ENCODE results near the gene PTPN14.
"Not testable (repeated sequence)": the region's sequence is repeated elsewhere in the genome, so short reads cannot be mapped to it uniquely, and the experiment has no call there.

The PTPN14 gene

DNA sequence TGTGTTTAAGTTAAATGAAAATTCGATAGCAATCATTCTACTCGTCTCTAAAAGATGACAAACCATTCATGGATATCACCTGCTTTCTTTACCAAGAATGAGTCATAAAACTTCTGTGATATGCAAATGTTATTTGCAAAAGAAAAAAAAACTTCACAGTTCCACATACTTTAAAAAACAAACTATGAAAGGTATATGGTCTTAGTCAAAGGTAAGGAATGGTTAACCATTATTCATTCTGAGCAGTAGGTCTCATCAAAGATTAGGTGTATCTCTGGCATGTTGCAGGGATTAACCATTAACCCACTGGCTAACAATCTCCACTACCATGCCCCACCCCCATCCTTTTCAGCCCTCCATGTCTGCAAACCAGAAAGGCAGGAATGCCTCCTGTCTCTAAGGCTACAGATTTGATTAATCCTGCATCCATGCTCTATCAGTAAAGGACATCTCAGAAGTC, 44.4 kb downstream of the PTPN14 start:
- DNase-seq: peak; percentile 36

DNA sequence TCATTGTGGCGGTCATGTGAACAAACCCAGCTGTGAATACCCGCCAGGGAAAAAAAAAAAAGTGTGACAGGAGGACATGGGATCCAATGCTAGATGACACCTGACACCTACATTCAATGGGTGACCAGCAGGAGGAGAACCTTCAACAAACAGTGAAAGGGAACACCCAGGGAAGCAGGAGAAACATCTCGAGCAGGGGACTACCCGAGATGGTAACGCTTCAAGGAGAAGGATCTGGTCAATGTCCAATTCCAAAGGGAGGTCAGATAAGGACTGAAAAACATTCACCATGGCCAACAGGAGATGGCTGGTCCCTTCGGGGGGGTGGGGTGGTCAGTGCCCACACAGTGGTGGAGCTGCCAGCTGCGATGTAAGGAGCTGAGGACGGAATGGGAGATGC, 46.3 kb downstream of the PTPN14 start:
- no peak for DNase-seq

GRCh38 chr1:214504330-214504729, 47.1 kb downstream of the PTPN14 start:
- DNase-seq: no peak

GRCh38 chr1:214503553-214503952, 47.8 kb downstream of the PTPN14 start:
- no peak for DNase-seq

GRCh38 chr1:214500340-214501055, 50.9 kb downstream of the PTPN14 start:
- DNase-seq: no peak

- DNase-seq: no peak
Measured at GRCh38 chr1:214499732-214500131, 51.7 kb downstream of the PTPN14 start.

DNA sequence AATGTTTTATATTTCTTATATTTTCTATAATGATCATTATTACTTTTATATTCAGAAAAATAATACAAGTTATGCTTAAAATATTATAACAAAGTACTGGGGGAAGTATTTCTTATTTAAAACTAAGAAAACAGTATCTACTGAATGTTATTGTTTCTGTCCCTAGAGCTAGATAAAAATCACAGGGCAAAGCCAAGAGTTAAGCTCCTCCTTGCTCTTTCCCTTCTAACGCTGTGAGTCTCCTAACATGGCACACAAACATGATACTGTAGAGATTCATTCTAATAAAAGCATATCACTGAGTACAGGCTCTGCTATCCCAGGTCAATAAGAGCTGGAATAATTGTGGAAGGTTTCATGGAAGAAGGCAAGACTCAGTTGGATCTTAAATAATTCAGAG, 53.4 kb downstream of the PTPN14 start:
- DNase-seq: no peak

DNA sequence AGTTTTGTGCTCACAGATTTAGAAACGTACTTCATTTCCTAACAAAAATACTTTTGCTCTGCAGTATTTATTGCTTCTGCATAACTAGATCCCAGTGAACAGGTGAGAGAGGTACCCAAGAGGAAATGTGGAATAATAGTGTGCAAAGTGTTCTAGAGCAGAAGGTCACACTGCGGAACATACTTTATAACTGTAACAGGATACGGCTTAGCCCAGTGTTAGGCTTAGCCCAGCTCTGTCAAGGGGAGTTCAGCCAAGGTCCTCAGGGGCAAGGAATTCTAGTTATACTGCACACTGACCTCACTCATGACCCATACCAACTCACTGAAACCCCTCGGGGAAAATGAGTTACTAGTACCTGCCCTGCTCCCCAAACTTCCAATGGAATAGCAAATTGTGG, 55.3 kb downstream of the PTPN14 start:
- DNase-seq: no peak

DNA sequence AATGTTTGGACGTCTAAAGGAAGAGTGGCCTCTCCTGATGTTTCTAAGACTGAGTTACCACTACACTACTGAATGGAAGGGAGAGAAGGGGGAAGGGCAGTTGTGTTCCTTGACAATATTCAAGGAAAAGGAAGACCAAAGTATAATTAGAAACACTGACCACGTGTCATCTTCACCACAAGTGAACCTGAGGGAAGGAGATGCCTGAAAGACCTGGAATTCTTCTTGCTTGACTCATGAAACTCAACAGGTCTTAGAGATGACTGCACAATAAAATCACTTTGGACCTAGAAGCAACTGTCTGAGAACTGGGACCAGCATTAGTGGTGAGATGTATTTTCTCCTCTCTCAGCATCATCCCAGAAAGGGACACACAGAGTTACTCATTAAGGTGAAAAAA, 56.7 kb downstream of the PTPN14 start:
- no peak for DNase-seq

DNA sequence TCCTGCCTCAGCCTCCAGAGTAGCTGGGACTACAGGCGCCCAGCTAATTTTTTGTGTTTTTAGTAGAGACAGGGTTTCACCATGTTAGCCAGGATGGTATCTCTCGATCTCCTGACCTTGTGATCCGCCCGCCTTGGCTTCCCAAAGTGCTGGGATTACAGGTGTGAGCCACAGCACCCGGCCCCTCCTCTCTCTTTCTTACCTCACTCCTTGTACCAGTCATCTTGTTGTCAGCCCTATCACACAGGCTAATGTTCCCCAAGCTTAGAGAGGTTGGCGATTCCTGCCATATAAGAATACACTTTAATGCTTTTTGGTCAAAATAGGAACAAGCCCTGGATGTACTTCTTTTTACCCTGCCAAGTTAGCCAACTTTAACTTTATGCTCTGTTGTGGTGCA, 57.2 kb downstream of the PTPN14 start:
- DNase-seq: not testable (repeated sequence)

GRCh38 chr1:214493126-214493796, 58.1 kb downstream of the PTPN14 start:
- no peak for DNase-seq

- no peak for DNase-seq
Measured at GRCh38 chr1:214492401-214493075, 58.9 kb downstream of the PTPN14 start.

DNA sequence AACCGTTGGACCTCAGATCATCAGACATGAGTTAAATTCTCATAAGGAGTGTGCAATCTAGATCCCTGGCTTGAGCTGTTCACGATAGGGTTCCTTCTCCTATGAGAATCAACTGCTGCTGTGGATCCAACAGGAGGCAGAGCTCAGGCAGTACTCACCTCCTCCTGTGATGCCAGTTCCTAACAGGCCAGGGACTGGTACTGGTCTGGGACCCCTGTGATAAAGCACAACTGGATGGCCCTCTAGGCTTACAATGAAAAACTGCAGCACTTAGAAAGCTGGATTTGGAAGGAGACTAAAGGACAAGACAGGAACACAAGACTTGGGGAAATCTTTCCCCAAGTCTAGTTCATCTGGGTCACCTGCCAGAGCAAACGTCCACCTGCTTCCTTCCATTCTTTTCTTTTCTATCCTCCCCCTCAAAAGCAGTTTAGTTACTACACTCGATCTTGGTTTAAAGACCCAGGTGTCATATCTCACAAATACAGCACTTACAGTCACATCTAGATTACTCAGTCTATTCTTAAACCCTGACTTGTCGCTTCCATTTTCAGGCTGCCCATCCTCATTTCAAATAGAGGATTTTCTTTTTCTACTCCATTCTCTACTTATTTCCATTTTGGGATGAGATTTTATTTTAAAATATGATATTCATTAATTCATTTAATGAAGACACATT, 59.8 kb downstream of the PTPN14 start:
- DNase-seq: no peak

DNA sequence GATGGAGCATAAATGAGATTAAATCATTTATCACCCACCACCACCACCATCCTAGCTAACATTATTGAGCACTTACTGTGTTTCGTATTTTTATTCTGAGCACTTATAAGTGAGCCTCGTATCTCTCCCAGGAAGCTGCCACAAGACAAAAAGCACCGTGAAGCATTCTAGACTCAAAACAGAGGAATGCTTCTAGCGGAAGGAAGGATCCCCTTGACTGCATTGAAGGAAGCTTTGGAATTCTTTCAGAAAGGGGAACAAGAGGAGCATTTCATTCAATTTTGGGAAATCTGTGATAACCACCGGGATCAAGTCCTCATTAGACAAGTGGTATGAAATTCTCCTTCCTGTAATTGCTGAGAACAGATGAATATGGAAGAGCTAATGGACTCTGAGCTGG, 66.3 kb downstream of the PTPN14 start:
- DNase-seq: no peak

GRCh38 chr1:214483180-214483579, 68.2 kb downstream of the PTPN14 start:
- DNase-seq: not testable (repeated sequence)

GRCh38 chr1:214481983-214482634, 69.3 kb downstream of the PTPN14 start:
- DNase-seq: not testable (repeated sequence)

- no peak for DNase-seq
Measured at GRCh38 chr1:214476986-214477870, 74.2 kb downstream of the PTPN14 start.

- no peak for DNase-seq
Measured at GRCh38 chr1:214476229-214476985, 75.0 kb downstream of the PTPN14 start.

DNA sequence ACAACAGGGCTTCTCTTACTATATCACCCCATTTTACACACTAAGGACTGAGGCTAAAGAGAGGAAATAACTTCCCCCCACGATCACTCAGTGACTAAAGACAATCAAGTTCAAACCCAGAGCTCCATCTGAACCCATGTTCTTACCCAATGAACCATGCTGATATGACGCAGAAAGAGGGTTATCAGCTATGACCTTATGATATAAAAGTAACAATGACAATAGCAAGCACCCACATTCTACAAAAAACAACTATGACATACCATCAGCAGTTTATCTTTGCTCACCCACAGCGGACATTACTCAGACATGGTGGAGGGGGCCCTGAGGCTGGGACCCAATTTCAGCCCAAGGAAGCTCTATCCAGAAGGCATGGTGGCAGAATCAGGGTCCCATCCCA, 75.7 kb downstream of the PTPN14 start:
- no peak for DNase-seq

DNA sequence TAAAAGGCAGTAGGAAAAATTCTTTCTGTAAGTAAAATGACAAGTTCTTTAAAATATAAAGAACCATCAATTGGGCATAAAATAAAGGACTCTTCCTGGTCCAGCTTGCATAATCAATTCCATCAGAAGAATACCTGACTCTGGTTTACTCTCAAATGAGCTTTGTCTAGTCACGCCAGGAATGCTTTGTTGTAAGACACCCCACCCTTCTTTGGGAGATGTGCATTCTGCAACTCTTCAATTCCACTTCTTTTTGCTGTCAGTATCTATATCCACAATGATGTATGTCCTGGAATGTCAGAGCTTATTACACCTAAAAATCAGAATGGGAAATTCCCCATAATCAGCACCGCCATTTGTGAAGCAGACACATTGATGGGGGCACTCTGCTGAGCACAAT, 76.1 kb downstream of the PTPN14 start:
- DNase-seq: no peak

GRCh38 chr1:214474467-214474866, 76.9 kb downstream of the PTPN14 start:
- DNase-seq: no peak
